DMS153 (cell line): ENCODE results near the gene A4GNT.
A peak's percentile ranks its signal among the peaks of the same experiment; 100 is the strongest.
"Not testable (repeated sequence)": the region's sequence is repeated elsewhere in the genome, so short reads cannot be mapped to it uniquely, and the experiment has no call there.

Experiments
- DNase-seq: peaks from one replicate; lab custom pipeline; 2025; lab: John Stamatoyannopoulos, UW

A4GNT gene

GRCh38 chr3:138132239-138132638 is at the start of gene A4GNT:
Gene A4GNT, minus strand, starts transcription at chr3:138132390. Its CDS starts 1,134 bp downstream, at chr3:138131256.
- no peak for DNase-seq

GRCh38 chr3:138180375-138181029 is 48.3 kb upstream of the A4GNT start:
- peak; percentile 67 for DNase-seq

- peak; percentile 74 for DNase-seq
Measured at GRCh38 chr3:138174421-138175131, 42.4 kb upstream of the A4GNT start, which contains the start of gene DBR1. Gene DBR1, minus strand, starts transcription at chr3:138174921. Its CDS starts 126 bp downstream, at chr3:138174795.

GRCh38 chr3:138173769-138174420 is 41.7 kb upstream of the A4GNT start:
- no peak for DNase-seq

GRCh38 chr3:138172625-138173024 is 40.4 kb upstream of the A4GNT start:
- no peak for DNase-seq

GRCh38 chr3:138165061-138165460 is 32.9 kb upstream of the A4GNT start:
- no peak for DNase-seq

GRCh38 chr3:138157743-138158142 is 25.6 kb upstream of the A4GNT start:
- DNase-seq: no peak

GRCh38 chr3:138154534-138154933 is 22.3 kb upstream of the A4GNT start:
- no peak for DNase-seq

- no peak for DNase-seq
Measured at GRCh38 chr3:138148503-138148902, 16.3 kb upstream of the A4GNT start.

- DNase-seq: not testable (repeated sequence)
Measured at GRCh38 chr3:138142181-138142580, 10.0 kb upstream of the A4GNT start.

GRCh38 chr3:138140940-138141339 is 8.8 kb upstream of the A4GNT start:
- no peak for DNase-seq

GRCh38 chr3:138139691-138140090 is 7.5 kb upstream of the A4GNT start:
- no peak for DNase-seq

GRCh38 chr3:138137861-138138260 is 5.7 kb upstream of the A4GNT start:
- DNase-seq: no peak

GRCh38 chr3:138136201-138136600 is 4.0 kb upstream of the A4GNT start:
- DNase-seq: no peak

GRCh38 chr3:138135833-138136194 is 3.6 kb upstream of the A4GNT start:
- no peak for DNase-seq

- DNase-seq: no peak
Measured at GRCh38 chr3:138135146-138135832, 3.1 kb upstream of the A4GNT start.

GRCh38 chr3:138127636-138128365 is 4.4 kb downstream of the A4GNT start:
- DNase-seq: no peak

GRCh38 chr3:138125548-138126221 is 6.5 kb downstream of the A4GNT start:
- DNase-seq: no peak

- DNase-seq: no peak
Measured at GRCh38 chr3:138124706-138125355, 7.4 kb downstream of the A4GNT start.

GRCh38 chr3:138124188-138124587 is 8.0 kb downstream of the A4GNT start:
- DNase-seq: no peak

GRCh38 chr3:138119423-138119766 is 12.8 kb downstream of the A4GNT start:
- no peak for DNase-seq
